GM13977 (cell line): ENCODE results near the gene CCSER1.
"Not testable (repeated sequence)": the region's sequence is repeated elsewhere in the genome, so short reads cannot be mapped to it uniquely, and the experiment has no call there.

Experiments
- DNase-seq: peaks from one replicate; pipeline ENCODE4 v3.0.0; 2012; ENCODE audit warnings: low spot score
- CTCF ChIP-seq: IDR thresholded peaks from 2 replicates; pipeline ENCODE4 v1.5.1; 2012; ENCODE audit warnings: mild to moderate bottlenecking, control low read depth; ENCODE audit not compliant: insufficient read depth; ENCODE audit errors: extremely low read depth, missing control alignments
- in situ Hi-C: fragments of 300-500 bp; cut with MboI; formaldehyde crosslinking; loops from one replicate; pipeline ENCODE4 v1.12.0; 2022; ENCODE audit warnings: low sequenced_read_pairs, low pct_unique_long_range_greater_than_20kb, mixed read lengths, inconsistent platforms; ENCODE audit not compliant: unreplicated experiment

CCSER1 gene

GRCh38 chr4:90357117-90357710 lies 230.0 kb downstream of the CCSER1 start:
- TF ChIP-seq CTCF = peak; percentile 36
- peak; percentile 14 for DNase-seq
- in situ Hi-C loops = no loop called here

- TF ChIP-seq CTCF = no peak
- no peak for DNase-seq
- in situ Hi-C loops = no loop called here
Measured at GRCh38 chr4:90375081-90375480, 247.9 kb downstream of the CCSER1 start.

- in situ Hi-C loops = no loop called here
- DNase-seq = no peak
- TF ChIP-seq CTCF = no peak
Measured at GRCh38 chr4:90393215-90393614, 266.0 kb downstream of the CCSER1 start.

- no peak for TF ChIP-seq CTCF
- in situ Hi-C loops = no loop called here
- DNase-seq = no peak
Measured at GRCh38 chr4:90403781-90404180, 276.6 kb downstream of the CCSER1 start.

GRCh38 chr4:90407897-90408296 lies 280.7 kb downstream of the CCSER1 start:
- in situ Hi-C loops = not testable (repeated sequence)

GRCh38 chr4:90412786-90413185 lies 285.6 kb downstream of the CCSER1 start:
- DNase-seq, in situ Hi-C loops: not testable (repeated sequence)

More at GRCh38 chr4:90407897-90408296, 280.7 kb downstream of the CCSER1 start:
- not testable (repeated sequence) for DNase-seq

- TF ChIP-seq CTCF = no peak
- DNase-seq = no peak
- in situ Hi-C loops = no loop called here
Measured at GRCh38 chr4:90415116-90415515, 287.9 kb downstream of the CCSER1 start.
